CD14-positive monocyte (primary cell): Measurements from ENCODE around the gene PNPO. TPM values are rescaled to one million over a fixed set of nuclear protein-coding genes. Genes with fewer than 3 reads are reported as not detected.

Experiments used
- DNase-seq, 3 donors: peaks; one replicate each; pipeline ENCODE4 v3.0.0-alpha.2; 2011 to 2022
- H2AFZ ChIP-seq: 2 replicates; pipeline ENCODE4 v1.6.0; 2012; ENCODE audit warnings: mild to moderate bottlenecking, low read depth, low read length, inconsistent platforms; ENCODE audit not compliant: insufficient read depth, poor library complexity, severe bottlenecking
- H3K27ac ChIP-seq, 2 donors: 1 replicate in 1 of 2; 2 replicates in 1 of 2; pipeline ENCODE4 v1.5.1; 2012 to 2013; ENCODE audit warnings: low read length in 2 of 2, control low read depth in 1 of 2, inconsistent platforms in 1 of 2, low read depth in 1 of 2, mild to moderate bottlenecking in 1 of 2
- H3K27me3 ChIP-seq, 2 donors: one replicate each; pipeline versions ENCODE4 v1.6.0 to v1.6.1; 2011 to 2013; ENCODE audit warnings: low read length in 2 of 2; ENCODE audit not compliant: control insufficient read depth in 2 of 2, insufficient read depth in 2 of 2
- H3K36me3 ChIP-seq, 2 donors: replicated peaks in 1 of 2; 1 replicate in 1 of 2; 2 replicates in 1 of 2; pipeline versions ENCODE4 v1.5.1 to v1.6.1; 2012 to 2013; ENCODE audit warnings: low read length in 2 of 2, control low read depth in 1 of 2, inconsistent platforms in 1 of 2, mild to moderate bottlenecking in 1 of 2; ENCODE audit not compliant: insufficient read depth in 2 of 2, control insufficient read depth in 1 of 2
- H3K4me1 ChIP-seq, 2 donors: 1 replicate in 1 of 2; 2 replicates in 1 of 2; pipeline versions ENCODE4 v1.5.1 to v1.6.1; 2012 to 2013; ENCODE audit warnings: low read length in 2 of 2, control low read depth in 1 of 2, inconsistent platforms in 1 of 2, mild to moderate bottlenecking in 1 of 2, moderate library complexity in 1 of 2; ENCODE audit not compliant: insufficient read depth in 2 of 2, control insufficient read depth in 1 of 2
- H3K4me2 ChIP-seq: replicated peaks from 2 replicates; pipeline ENCODE3; 2012; ENCODE audit warnings: low read length, moderate library complexity, mild to moderate bottlenecking; ENCODE audit not compliant: poor library complexity, severe bottlenecking; ENCODE audit errors: extremely low read depth
- H3K4me3 ChIP-seq, 3 experiments: fragments of 200-600 bp in 1 of 3; sonication (generic) in 1 of 3; replicated peaks in 1 of 3; 1 replicate in 2 of 3; 2 replicates in 1 of 3; pipeline ENCODE4 v1.5.1; 2011 to 2013; ENCODE audit warnings: low read length in 3 of 3, mild to moderate bottlenecking in 3 of 3, control low read depth in 2 of 3, low read depth in 2 of 3, inconsistent platforms in 1 of 3, moderate library complexity in 1 of 3
- H3K79me2 ChIP-seq: 2 replicates; pipeline ENCODE4 v1.6.0; 2012; ENCODE audit warnings: mild to moderate bottlenecking, control low read depth, inconsistent platforms, low read length, moderate library complexity; ENCODE audit not compliant: insufficient read depth
- H3K9ac ChIP-seq: 2 replicates; pipeline ENCODE4 v1.6.0; 2017; ENCODE audit warnings: low read length, mild to moderate bottlenecking; ENCODE audit not compliant: insufficient read depth, poor library complexity, severe bottlenecking
- H3K9me3 ChIP-seq, 2 donors: replicated peaks in 1 of 2; 1 replicate in 1 of 2; 2 replicates in 1 of 2; pipeline versions ENCODE4 v1.5.1 to v1.6.1; 2012 to 2013; ENCODE audit warnings: low read length in 2 of 2, control low read depth in 1 of 2; ENCODE audit not compliant: control insufficient read depth in 1 of 2, insufficient read depth in 1 of 2
- H4K20me1 ChIP-seq: 2 replicates; pipeline ENCODE4 v1.6.0; 2012; ENCODE audit warnings: mild to moderate bottlenecking, low read length, control low read depth, moderate library complexity; ENCODE audit not compliant: insufficient read depth
- H3K27ac Mint-ChIP-seq, 7 donors: one replicate each; pipeline ENCODE4 v1.8.0; 2020; ENCODE audit warnings: mild to moderate bottlenecking in 7 of 7, mixed read lengths in 7 of 7, moderate library complexity in 6 of 7, inconsistent platforms in 2 of 7
- H3K27me3 Mint-ChIP-seq, 3 donors: one replicate each; pipeline ENCODE4 v1.8.0; 2021 to 2022; ENCODE audit warnings: low read depth in 3 of 3, mild to moderate bottlenecking in 3 of 3, mixed read lengths in 3 of 3, moderate library complexity in 3 of 3, inconsistent platforms in 1 of 3
- H3K36me3 Mint-ChIP-seq, 2 donors: one replicate each; pipeline ENCODE4 v1.8.0; 2020; ENCODE audit warnings: mixed read lengths in 2 of 2, inconsistent platforms in 1 of 2, mild to moderate bottlenecking in 1 of 2
- H3K4me1 Mint-ChIP-seq: one replicate; pipeline ENCODE4 v1.8.0; 2020; ENCODE audit warnings: mild to moderate bottlenecking, mixed read lengths
- H3K4me3 Mint-ChIP-seq, 2 donors: one replicate each; pipeline ENCODE4 v1.8.0; 2020; ENCODE audit warnings: mild to moderate bottlenecking in 2 of 2, mixed read lengths in 2 of 2, moderate library complexity in 1 of 2
- H3K9me3 Mint-ChIP-seq, 7 donors: one replicate each; pipeline ENCODE4 v1.8.0; 2020 to 2022; ENCODE audit warnings: mixed read lengths in 7 of 7, mild to moderate bottlenecking in 6 of 7, moderate library complexity in 6 of 7, inconsistent platforms in 2 of 7
- CTCF ChIP-seq: fragments of 200-600 bp; IDR thresholded peaks from one replicate; pipeline ENCODE4 v1.8.0; 2022; ENCODE audit warnings: antibody characterized with exemption, mild to moderate bottlenecking
- WGBS: methylation state at CpG from one replicate; pipeline ENCODE4 v1.1.5; 2013; ENCODE audit warnings: missing lambda C conversion rate; ENCODE audit not compliant: insufficient coverage; 5-methylcytosine and 5-hydroxymethylcytosine counted together
- intact Hi-C, 2 donors: fragments of 100-400 bp; cut with micrococcal nuclease; formaldehyde crosslinking; loops; one replicate each; pipeline versions ENCODE4 v1.15.0 to v1.15.1; 2023
- polyA plus RNA-seq, 3 donors: library from polyadenylated mRNA; depleted of rRNA in 1 of 3; unstranded in 2 of 3; stranded (reverse) in 1 of 3; fragments of 300-500 nt in 2 of 3; fragments of >200 nt in 1 of 3; fragmentation: Illumina TruSeq in 2 of 3; gene quantifications; 1 replicate in 2 of 3; 2 replicates in 1 of 3; pipeline ENCODE4 v1.2.3, GENCODE V29; 2012 to 2021

PNPO gene
- polyA plus RNA-seq, 3 donors: 13.2 to 34.2 (median 29.7) TPM

- Mint-ChIP-seq H3K27me3 (peaks cover 3 to 4% (median 4%) of the 10 kb centered on the region in 3 donors), H3K9me3 (no peaks in the 10 kb centered on the region), H3K4me1 (peaks cover 2% of the 10 kb centered on the region), H3K4me3 (no peak overlapping the region), H3K36me3 (no peaks in the 10 kb centered on the region), H3K27ac (no peak overlapping the region)
- Histone ChIP-seq H3K27ac (no peak overlapping the region), H3K4me2 (no peak overlapping the region), H4K20me1 (no peaks in the 10 kb centered on the region), H3K9me3 (no peaks in the 10 kb centered on the region), H3K9ac (no peak overlapping the region), H3K4me3 (no peak overlapping the region), H3K79me2 (no peaks in the 10 kb centered on the region), H3K4me1 (no peaks in the 10 kb centered on the region), H3K27me3 (no peaks in the 10 kb centered on the region), H3K36me3 (no peaks in the 10 kb centered on the region), H2AFZ (no peak overlapping the region)
- WGBS: 100% methylated on average over 2 of the region's 5 CpGs
- no peak for TF ChIP-seq CTCF
- DNase-seq: no peak
- intact Hi-C loops: no loop called here
These were observed 23.5 kb downstream of the PNPO start for GRCh38 chr17:47964856-47965255.

GRCh38 chr17:47966079-47966519 lies 24.7 kb downstream of the PNPO start:
- WGBS: no CpG with 5 or more reads among the region's 1 CpG
- H3K4me3 ChIP-seq: no peak overlapping the region

More at GRCh38 chr17:47966079-47966519, 24.7 kb downstream of the PNPO start:
- H3K4me2 ChIP-seq: no peak overlapping the region
- peaks cover 6 to 7% of the 10 kb centered on the region in 2 donors for H3K4me1 ChIP-seq
- H3K9ac ChIP-seq: no peak overlapping the region
- H3K27ac ChIP-seq: no peak overlapping the region
- Mint-ChIP-seq H3K4me1 (peaks cover 9% of the 10 kb centered on the region), H3K27ac (no peak overlapping the region), H3K9me3 (peaks cover 0 to 2% (median 0%) of the 10 kb centered on the region in 7 donors), H3K36me3 (no peaks in the 10 kb centered on the region), H3K4me3 (no peak overlapping the region), H3K27me3 (peaks cover 2 to 4% (median 4%) of the 10 kb centered on the region in 3 donors)
- no peaks in the 10 kb centered on the region for H3K36me3 ChIP-seq
- intact Hi-C loops: no loop called here
- peaks cover 2% of the 10 kb centered on the region for H3K79me2 ChIP-seq
- no peaks in the 10 kb centered on the region for H4K20me1 ChIP-seq
- H3K9me3 ChIP-seq: no peaks in the 10 kb centered on the region
- no peak for TF ChIP-seq CTCF
- H2AFZ ChIP-seq: no peak overlapping the region
- no peak for DNase-seq
- H3K27me3 ChIP-seq: no peaks in the 10 kb centered on the region
